ENCODE measurements around the gene CXCR6.

DNA sequence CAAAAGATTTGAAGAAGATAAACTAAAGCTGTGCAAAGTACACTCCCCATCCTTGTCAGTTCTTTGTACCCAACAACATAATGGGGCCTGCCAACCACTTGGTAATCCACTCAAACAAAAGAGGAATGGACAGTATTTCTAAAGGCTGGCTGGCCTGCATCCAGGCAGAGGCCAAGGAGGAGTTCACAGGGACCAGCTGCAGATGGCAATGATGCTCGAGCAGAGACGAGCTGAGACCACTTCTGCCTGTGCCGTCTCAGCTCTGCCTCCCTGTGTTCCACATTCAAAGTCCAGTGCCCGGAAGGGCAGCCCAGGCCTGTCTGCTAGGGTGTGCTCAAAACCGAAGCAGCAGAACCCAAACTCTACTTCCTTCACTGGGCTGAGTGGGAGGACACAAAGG, 14.3 kb downstream of the CXCR6 start:
- no peak for TF ChIP-seq EZH2 (IDR thresholded peaks at IDR 0.05; ENCODE audit: insufficient read depth, poor library complexity, severe bottlenecking)
- no peak for TF ChIP-seq EZH2phosphoT487 (IDR thresholded peaks at IDR 0.05; ENCODE audit: insufficient read depth, low read depth)

Measured in GM23248 (cell line).